MG63 (cell line): ENCODE measurements around the gene YEATS2. TPM values are rescaled to one million over a fixed set of nuclear protein-coding genes. Genes with fewer than 3 reads are reported as not detected.
A peak's percentile ranks its signal among the peaks of the same experiment; 100 is the strongest.

Experiments used
- DNase-seq: peaks from one replicate; pipeline ENCODE4 v3.0.0-alpha.2; 2020
- H3K27me3 ChIP-seq: fragments of 250-450 bp; sonication (Bioruptor Pico); 2 replicates; pipeline ENCODE4 v1.5.1; 2020; ENCODE audit warnings: mild to moderate bottlenecking, moderate library complexity
- H3K36me3 ChIP-seq: fragments of 250-450 bp; sonication (Bioruptor Pico); 2 replicates; pipeline ENCODE4 v1.5.1; 2020; ENCODE audit warnings: mild to moderate bottlenecking, moderate library complexity
- H3K4me3 ChIP-seq: fragments of 250-450 bp; sonication (Bioruptor Pico); 2 replicates; pipeline ENCODE4 v1.5.1; 2020; ENCODE audit warnings: mild to moderate bottlenecking, moderate library complexity
- H3K9me3 ChIP-seq: fragments of 250-450 bp; sonication (Bioruptor Pico); 2 replicates; pipeline ENCODE4 v1.5.1; 2020; ENCODE audit warnings: mild to moderate bottlenecking, moderate library complexity
- total RNA-seq: library from RNA; depleted of rRNA; stranded (reverse); fragments of >200 nt; shearing (Covaris generic); gene quantifications from 2 replicates; pipeline ENCODE4 v1.2.3, GENCODE V29; 2014; ENCODE audit warnings: low replicate concordance

YEATS2 gene
- total RNA-seq, 1 experiment from 2014 or later = 34.6 TPM

GRCh38 chr3:183815563-183815940 lies 118.0 kb downstream of the YEATS2 start:
- no peak overlapping the region for H3K4me3 ChIP-seq
- no peak for DNase-seq
- no peaks in the 10 kb centered on the region for H3K27me3 ChIP-seq
- peaks cover 49% of the 10 kb centered on the region for H3K36me3 ChIP-seq
- H3K9me3 ChIP-seq = no peaks in the 10 kb centered on the region

GRCh38 chr3:183815951-183816475 lies 118.4 kb downstream of the YEATS2 start:
- Histone ChIP-seq H3K9me3 (no peaks in the 10 kb centered on the region), H3K36me3 (peaks cover 44% of the 10 kb centered on the region), H3K27me3 (no peaks in the 10 kb centered on the region), H3K4me3 (no peak overlapping the region)
- DNase-seq = no peak

- H3K27me3 ChIP-seq = no peaks in the 10 kb centered on the region
- no peaks in the 10 kb centered on the region for H3K9me3 ChIP-seq
- peaks cover 37% of the 10 kb centered on the region for H3K36me3 ChIP-seq
- no peak overlapping the region for H3K4me3 ChIP-seq
- DNase-seq = no peak
Observed at GRCh38 chr3:183816681-183817510, 119.3 kb downstream of the YEATS2 start.

- no peak overlapping the region for H3K4me3 ChIP-seq
- H3K36me3 ChIP-seq = peaks cover 31% of the 10 kb centered on the region
- no peaks in the 10 kb centered on the region for H3K27me3 ChIP-seq
- DNase-seq = no peak
- no peaks in the 10 kb centered on the region for H3K9me3 ChIP-seq
Observed at GRCh38 chr3:183817639-183818038, 120.0 kb downstream of the YEATS2 start.

- no peaks in the 10 kb centered on the region for H3K9me3 ChIP-seq
- no peaks in the 10 kb centered on the region for H3K27me3 ChIP-seq
- no peak overlapping the region for H3K4me3 ChIP-seq
- peaks cover 27% of the 10 kb centered on the region for H3K36me3 ChIP-seq
- no peak for DNase-seq
Observed at GRCh38 chr3:183818041-183818620, 120.5 kb downstream of the YEATS2 start.

- Histone ChIP-seq H3K27me3 (no peaks in the 10 kb centered on the region), H3K9me3 (no peaks in the 10 kb centered on the region), H3K4me3 (no peak overlapping the region), H3K36me3 (peaks cover 23% of the 10 kb centered on the region)
- DNase-seq = no peak
Observed at GRCh38 chr3:183818706-183819624, 121.4 kb downstream of the YEATS2 start.

GRCh38 chr3:183819831-183820230 lies 122.2 kb downstream of the YEATS2 start:
- DNase-seq = no peak
- Histone ChIP-seq H3K9me3 (no peaks in the 10 kb centered on the region), H3K4me3 (no peak overlapping the region), H3K27me3 (no peaks in the 10 kb centered on the region), H3K36me3 (peaks cover 16% of the 10 kb centered on the region)

- H3K9me3 ChIP-seq = no peaks in the 10 kb centered on the region
- H3K27me3 ChIP-seq = no peaks in the 10 kb centered on the region
- no peak for DNase-seq
- peaks cover 6% of the 10 kb centered on the region; the same call in 1 of the 2 replicates for H3K36me3 ChIP-seq
- H3K4me3 ChIP-seq = no peak overlapping the region
Observed at GRCh38 chr3:183822631-183823030, 125.0 kb downstream of the YEATS2 start.

GRCh38 chr3:183823963-183824362 lies 126.4 kb downstream of the YEATS2 start:
- DNase-seq = no peak
- Histone ChIP-seq H3K4me3 (peak overlapping the region; percentile 51), H3K9me3 (no peaks in the 10 kb centered on the region), H3K36me3 (peaks cover 12% of the 10 kb centered on the region; the same call in 1 of the 2 replicates), H3K27me3 (no peaks in the 10 kb centered on the region)

- Histone ChIP-seq H3K27me3 (no peaks in the 10 kb centered on the region), H3K36me3 (peaks cover 22% of the 10 kb centered on the region), H3K9me3 (no peaks in the 10 kb centered on the region), H3K4me3 (peak overlapping the region; percentile 51)
- DNase-seq = peak; percentile 22
Observed at GRCh38 chr3:183824761-183825455, 127.3 kb downstream of the YEATS2 start.

GRCh38 chr3:183825456-183826161 lies 128.0 kb downstream of the YEATS2 start, which contains the start of gene MAP6D1:
Gene MAP6D1, minus strand, starts transcription at chr3:183825577. Its CDS starts 30 bp downstream, at chr3:183825547.
- Histone ChIP-seq H3K36me3 (peaks cover 27% of the 10 kb centered on the region), H3K27me3 (no peaks in the 10 kb centered on the region), H3K9me3 (no peaks in the 10 kb centered on the region), H3K4me3 (peak within 1 kb of the TSS; percentile 51)
- DNase-seq = peak; percentile 53

GRCh38 chr3:183826448-183827250 lies 129.1 kb downstream of the YEATS2 start:
- Histone ChIP-seq H3K4me3 (no peak overlapping the region), H3K9me3 (no peaks in the 10 kb centered on the region), H3K27me3 (no peaks in the 10 kb centered on the region), H3K36me3 (peaks cover 37% of the 10 kb centered on the region)
- DNase-seq = no peak

GRCh38 chr3:183827809-183828537 lies 130.4 kb downstream of the YEATS2 start:
- Histone ChIP-seq H3K4me3 (no peak overlapping the region), H3K36me3 (peaks cover 48% of the 10 kb centered on the region), H3K27me3 (no peaks in the 10 kb centered on the region), H3K9me3 (no peaks in the 10 kb centered on the region)
- DNase-seq = no peak

- Histone ChIP-seq H3K9me3 (no peaks in the 10 kb centered on the region), H3K27me3 (no peaks in the 10 kb centered on the region), H3K4me3 (no peak overlapping the region), H3K36me3 (peaks cover 53% of the 10 kb centered on the region)
- no peak for DNase-seq
Observed at GRCh38 chr3:183828538-183828870, 130.9 kb downstream of the YEATS2 start.
